ENCODE data around the gene HINFP. TPM values are rescaled to one million over a fixed set of nuclear protein-coding genes. Genes with fewer than 3 reads are reported as not detected.

Gene HINFP
- total RNA-seq, 6 experiments from 2014 or later, result 6.4 to 13.6 (median 10.7) TPM

DNA sequence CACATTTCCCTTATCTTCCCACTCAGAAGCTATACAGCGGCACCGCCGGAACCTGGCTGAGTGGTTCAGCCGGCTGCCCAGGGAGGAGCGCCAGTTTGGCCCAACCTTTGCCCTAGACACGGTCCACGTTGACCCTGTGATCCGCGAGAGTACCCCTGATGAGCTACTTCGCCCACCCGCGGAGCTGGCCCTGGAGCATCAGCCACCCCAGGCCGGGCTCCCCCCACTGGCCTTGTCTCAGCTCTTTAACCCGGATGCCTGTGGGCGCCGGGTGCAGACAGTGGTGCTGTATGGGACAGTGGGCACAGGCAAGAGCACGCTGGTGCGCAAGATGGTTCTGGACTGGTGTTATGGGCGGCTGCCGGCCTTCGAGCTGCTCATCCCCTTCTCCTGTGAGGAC is 52.1 kb downstream of the HINFP start:
- ATAC-seq, result no peak
- WGBS (ENCODE audit: insufficient coverage, low coverage, low lambda C conversion rate, missing lambda C conversion rate), result 50% methylated on average over 1 of the region's 21 CpGs
- Histone ChIP-seq H3K27ac (no peak overlapping the region), H3K36me3 (peaks cover 0 to 9% (median 0%) of the 10 kb centered on the region in 4 donors), H3K27me3 (no peaks in the 10 kb centered on the region), H3K4me3 (no peak overlapping the region), H3K4me1 (peaks cover 0 to 8% (median 2%) of the 10 kb centered on the region in 4 donors), H3K9me3 (no peaks in the 10 kb centered on the region)
- no peak for DNase-seq
- TF ChIP-seq CTCF (IDR thresholded peaks at IDR 0.05), result no peak
- no peak for TF ChIP-seq POLR2A (IDR thresholded peaks at IDR 0.05)
- intact Hi-C loops (cut with DNase I), result no loop called here

GRCh38 chr11:119175493-119176077 is 54.2 kb downstream of the HINFP start:
- DNase-seq (no peak), ATAC-seq (no peak)
- 61% methylated on average over 6 of the region's 6 CpGs for WGBS (ENCODE audit: insufficient coverage, low coverage, low lambda C conversion rate, missing lambda C conversion rate)
- Histone ChIP-seq H3K36me3 (peaks cover 0 to 9% (median 0%) of the 10 kb centered on the region in 4 donors), H3K27me3 (no peaks in the 10 kb centered on the region), H3K4me3 (no peak overlapping the region), H3K9me3 (no peaks in the 10 kb centered on the region), H3K27ac (no peak overlapping the region), H3K4me1 (peaks cover 0 to 4% (median 0%) of the 10 kb centered on the region in 4 donors)
- intact Hi-C loops (cut with DNase I), result no loop called here
- no peak for TF ChIP-seq CTCF (IDR thresholded peaks at IDR 0.05)
- no peak for TF ChIP-seq POLR2A (IDR thresholded peaks at IDR 0.05)

DNA sequence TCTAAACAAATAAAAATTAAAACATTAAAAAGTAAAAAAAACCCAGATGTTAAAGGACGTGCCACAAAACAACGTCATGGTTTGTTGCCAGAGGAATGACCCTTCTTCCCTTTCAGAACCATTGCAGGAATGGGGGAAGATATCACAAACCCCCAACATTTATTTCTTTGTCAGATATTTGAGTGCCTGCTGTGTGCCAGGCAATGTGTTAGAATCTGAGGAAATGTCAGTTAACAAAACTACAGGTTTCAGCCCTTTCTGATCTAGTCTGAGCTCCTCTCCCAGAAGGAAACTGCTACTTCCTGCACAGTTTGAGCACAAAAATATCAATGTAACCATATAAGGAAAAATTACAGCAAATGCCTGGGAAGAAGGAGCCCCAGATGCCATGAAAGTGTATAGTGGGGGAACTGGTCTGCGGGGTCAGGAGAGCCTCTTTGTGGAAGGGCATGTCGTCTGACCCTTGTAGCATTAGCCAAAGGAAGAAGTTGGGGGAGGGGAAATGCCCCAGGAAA is 56.8 kb downstream of the HINFP start:
- ATAC-seq (peak in 2 of 4 donors; percentile 3 to 25), DNase-seq (no peak)
- no peak overlapping the region for H3K4me3 ChIP-seq
- H3K27ac ChIP-seq, result peak overlapping the region; percentile 30 to 59 (median 57)
- H3K27me3 ChIP-seq, result no peaks in the 10 kb centered on the region
- intact Hi-C loops (cut with DNase I), result no loop called here
- no peaks in the 10 kb centered on the region for H3K9me3 ChIP-seq
- 39% methylated on average over 4 of the region's 4 CpGs for WGBS (ENCODE audit: insufficient coverage, low coverage, low lambda C conversion rate, missing lambda C conversion rate)
- H3K36me3 ChIP-seq, result peaks cover 0 to 9% (median 0%) of the 10 kb centered on the region in 4 donors
- TF ChIP-seq POLR2A (IDR thresholded peaks at IDR 0.05), result no peak
- TF ChIP-seq CTCF (IDR thresholded peaks at IDR 0.05), result no peak
- H3K4me1 ChIP-seq, result peaks cover 0 to 14% (median 5%) of the 10 kb centered on the region in 4 donors

GRCh38 chr11:119179342-119179741 is 58.0 kb downstream of the HINFP start:
- H3K36me3 ChIP-seq, result peaks cover 0 to 7% (median 0%) of the 10 kb centered on the region in 4 donors
- H3K27me3 ChIP-seq, result no peaks in the 10 kb centered on the region
- intact Hi-C loops (cut with DNase I), result no loop called here
- ATAC-seq (no peak), DNase-seq (no peak)
- H3K4me1 ChIP-seq, result peaks cover 0 to 14% (median 5%) of the 10 kb centered on the region in 4 donors
- H3K27ac ChIP-seq, result no peak overlapping the region
- WGBS (ENCODE audit: insufficient coverage, low coverage, low lambda C conversion rate, missing lambda C conversion rate), result 80% methylated on average over 2 of the region's 6 CpGs
- no peaks in the 10 kb centered on the region for H3K9me3 ChIP-seq
- TF ChIP-seq CTCF (IDR thresholded peaks at IDR 0.05), result no peak
- no peak for TF ChIP-seq POLR2A (IDR thresholded peaks at IDR 0.05)
- no peak overlapping the region for H3K4me3 ChIP-seq

All from right lobe of liver (tissue), 6 donors.